Spleen (tissue), 7 donors: ENCODE measurements around the gene TBC1D8B.

ENCODE experiments used
- POLR2A ChIP-seq, 3 donors: fragments of 450-650 bp; IDR thresholded peaks; one replicate each; pipeline ENCODE4 v1.5.1; 2017; ENCODE audit warnings: antibody characterized with exemption in 3 of 3, mild to moderate bottlenecking in 1 of 3
- POLR2AphosphoS5 ChIP-seq, 3 donors: sonication (generic); formaldehyde crosslinking; IDR thresholded peaks; one replicate each; pipeline ENCODE4 v1.5.1; 2017; ENCODE audit warnings: antibody characterized with exemption in 3 of 3
- TF ChIP-seq, protein P1 (sequence below), 11 experiments: fragments of 200-600 bp in 7 of 11; fragments of 450-650 bp in 4 of 11; sonication (generic) in 4 of 11; IDR thresholded peaks in 8 of 11; conservative IDR thresholded peaks in 3 of 11; 1 replicate in 7 of 11; 2 replicates in 4 of 11; pipeline versions ENCODE4 v1.4.0 to v1.8.0; 2016 to 2021; ENCODE audit warnings: antibody characterized with exemption in 11 of 11, inconsistent platforms in 4 of 11, mild to moderate bottlenecking in 1 of 11
- donor health status: DM: no; HTN: no; CAD: no; lungs with moderate emphysema.
- donor health status: DM: no; HTN: no; CAD: no.
- donor health status: DM: no; HTN: no; CAD: no.

DNA sequence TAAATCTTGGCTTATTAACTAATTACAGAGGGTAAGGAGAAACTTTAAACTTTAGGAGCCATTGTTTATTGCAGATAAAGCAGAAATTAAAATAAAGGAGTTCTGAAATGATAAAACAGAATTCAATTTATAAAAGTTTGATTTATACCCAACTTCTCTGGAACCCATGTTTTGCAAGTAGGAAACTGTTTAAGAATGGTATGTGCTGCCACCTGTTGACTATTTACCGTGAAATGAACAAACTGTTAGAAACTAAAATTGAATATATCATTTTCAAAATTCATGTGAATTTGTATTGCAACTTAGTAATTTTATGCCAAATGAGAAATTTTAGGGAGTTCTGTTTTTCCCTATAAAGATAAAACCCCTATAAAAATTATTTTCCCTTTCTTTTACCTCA lies 11.0 kb upstream of the TBC1D8B start:
- TF ChIP-seq, protein P1, sequence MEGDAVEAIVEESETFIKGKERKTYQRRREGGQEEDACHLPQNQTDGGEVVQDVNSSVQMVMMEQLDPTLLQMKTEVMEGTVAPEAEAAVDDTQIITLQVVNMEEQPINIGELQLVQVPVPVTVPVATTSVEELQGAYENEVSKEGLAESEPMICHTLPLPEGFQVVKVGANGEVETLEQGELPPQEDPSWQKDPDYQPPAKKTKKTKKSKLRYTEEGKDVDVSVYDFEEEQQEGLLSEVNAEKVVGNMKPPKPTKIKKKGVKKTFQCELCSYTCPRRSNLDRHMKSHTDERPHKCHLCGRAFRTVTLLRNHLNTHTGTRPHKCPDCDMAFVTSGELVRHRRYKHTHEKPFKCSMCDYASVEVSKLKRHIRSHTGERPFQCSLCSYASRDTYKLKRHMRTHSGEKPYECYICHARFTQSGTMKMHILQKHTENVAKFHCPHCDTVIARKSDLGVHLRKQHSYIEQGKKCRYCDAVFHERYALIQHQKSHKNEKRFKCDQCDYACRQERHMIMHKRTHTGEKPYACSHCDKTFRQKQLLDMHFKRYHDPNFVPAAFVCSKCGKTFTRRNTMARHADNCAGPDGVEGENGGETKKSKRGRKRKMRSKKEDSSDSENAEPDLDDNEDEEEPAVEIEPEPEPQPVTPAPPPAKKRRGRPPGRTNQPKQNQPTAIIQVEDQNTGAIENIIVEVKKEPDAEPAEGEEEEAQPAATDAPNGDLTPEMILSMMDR (IDR thresholded peaks at IDR 0.05 in 8 of 11, conservative IDR thresholded peaks at IDR 0.05 in 3 of 11) = peak in 3 of 11 experiments; percentile 13 to 22 (median 15)
- no peak for TF ChIP-seq POLR2AphosphoS5 (IDR thresholded peaks at IDR 0.05)
- no peak for TF ChIP-seq POLR2A (IDR thresholded peaks at IDR 0.05)
